Measurements from ENCODE around the gene MYH10. TPM values are rescaled to one million over a fixed set of nuclear protein-coding genes. Genes with fewer than 3 reads are reported as not detected.

The MYH10 gene
- polyA plus RNA-seq, 1 donor from 2014 or later = 61.1 TPM

DNA sequence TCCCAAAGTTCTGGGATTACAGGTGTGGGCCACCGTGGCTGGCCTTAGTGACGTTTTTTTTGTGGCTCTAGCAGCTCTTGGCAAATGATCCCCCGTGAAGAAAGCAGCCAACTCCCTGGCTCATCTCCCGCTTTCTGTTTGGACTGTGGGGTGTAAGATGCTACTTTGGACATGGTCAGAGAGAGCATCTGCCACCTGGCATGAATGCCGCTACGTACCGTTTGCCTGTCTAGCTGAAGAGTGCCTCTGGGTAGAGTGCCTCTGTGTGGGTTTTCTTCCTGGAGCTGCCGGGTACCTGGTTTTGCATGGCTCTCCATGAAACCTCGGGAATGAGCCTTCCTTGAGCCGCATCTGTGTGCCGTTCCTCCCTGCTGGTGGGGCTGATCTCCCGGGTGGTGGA lies 160.6 kb downstream of the MYH10 start:
- Histone ChIP-seq H3K36me3 (ENCODE audit: insufficient read depth, low read length) (peaks cover 9% of the 10 kb centered on the region), H3K79me2 (replicated peaks; ENCODE audit: insufficient read depth, low read length) (no peaks in the 10 kb centered on the region), H3K27ac (ENCODE audit: low read length) (no peak overlapping the region), H2AFZ (ENCODE audit: low read depth, low read length) (no peak overlapping the region), H3K9me3 (ENCODE audit: low read length) (no peaks in the 10 kb centered on the region), H4K20me1 (ENCODE audit: insufficient read depth) (no peaks in the 10 kb centered on the region), H3K9ac (ENCODE audit: low read length) (no peak overlapping the region), H3K27me3 (ENCODE audit: insufficient read depth, low read depth, low read length) (no peaks in the 10 kb centered on the region), H3K9me2 (ENCODE audit: insufficient read depth, low read length) (no peaks in the 10 kb centered on the region), H3F3A (ENCODE audit: insufficient read depth, low read length, poor library complexity, severe bottlenecking) (no peaks in the 10 kb centered on the region), H3K4me2 (ENCODE audit: low read length) (no peak overlapping the region), H3K4me3 (ENCODE audit: low read length) (no peak overlapping the region)
- TF ChIP-seq MXI1 (conservative IDR thresholded peaks at IDR 0.05; ENCODE audit: poor library complexity, severe bottlenecking) (no peak), POLR2AphosphoS5 (IDR thresholded peaks at IDR 0.05) (no peak), EZH2 (IDR thresholded peaks at IDR 0.05; ENCODE audit: borderline replicate concordance, insufficient read depth, low read length, poor library complexity, severe bottlenecking) (no peak), CTCF (IDR thresholded peaks at IDR 0.05; ENCODE audit: poor library complexity, severe bottlenecking) (no peak), EP300 (conservative IDR thresholded peaks at IDR 0.05; ENCODE audit: poor library complexity, severe bottlenecking) (no peak), SMC3 (conservative IDR thresholded peaks at IDR 0.05; ENCODE audit: poor library complexity) (no peak), TAF1 (IDR thresholded peaks at IDR 0.05; ENCODE audit: low read depth) (no peak), RAD21 (conservative IDR thresholded peaks at IDR 0.05) (no peak)
- TF ChIP-seq, protein P1, sequence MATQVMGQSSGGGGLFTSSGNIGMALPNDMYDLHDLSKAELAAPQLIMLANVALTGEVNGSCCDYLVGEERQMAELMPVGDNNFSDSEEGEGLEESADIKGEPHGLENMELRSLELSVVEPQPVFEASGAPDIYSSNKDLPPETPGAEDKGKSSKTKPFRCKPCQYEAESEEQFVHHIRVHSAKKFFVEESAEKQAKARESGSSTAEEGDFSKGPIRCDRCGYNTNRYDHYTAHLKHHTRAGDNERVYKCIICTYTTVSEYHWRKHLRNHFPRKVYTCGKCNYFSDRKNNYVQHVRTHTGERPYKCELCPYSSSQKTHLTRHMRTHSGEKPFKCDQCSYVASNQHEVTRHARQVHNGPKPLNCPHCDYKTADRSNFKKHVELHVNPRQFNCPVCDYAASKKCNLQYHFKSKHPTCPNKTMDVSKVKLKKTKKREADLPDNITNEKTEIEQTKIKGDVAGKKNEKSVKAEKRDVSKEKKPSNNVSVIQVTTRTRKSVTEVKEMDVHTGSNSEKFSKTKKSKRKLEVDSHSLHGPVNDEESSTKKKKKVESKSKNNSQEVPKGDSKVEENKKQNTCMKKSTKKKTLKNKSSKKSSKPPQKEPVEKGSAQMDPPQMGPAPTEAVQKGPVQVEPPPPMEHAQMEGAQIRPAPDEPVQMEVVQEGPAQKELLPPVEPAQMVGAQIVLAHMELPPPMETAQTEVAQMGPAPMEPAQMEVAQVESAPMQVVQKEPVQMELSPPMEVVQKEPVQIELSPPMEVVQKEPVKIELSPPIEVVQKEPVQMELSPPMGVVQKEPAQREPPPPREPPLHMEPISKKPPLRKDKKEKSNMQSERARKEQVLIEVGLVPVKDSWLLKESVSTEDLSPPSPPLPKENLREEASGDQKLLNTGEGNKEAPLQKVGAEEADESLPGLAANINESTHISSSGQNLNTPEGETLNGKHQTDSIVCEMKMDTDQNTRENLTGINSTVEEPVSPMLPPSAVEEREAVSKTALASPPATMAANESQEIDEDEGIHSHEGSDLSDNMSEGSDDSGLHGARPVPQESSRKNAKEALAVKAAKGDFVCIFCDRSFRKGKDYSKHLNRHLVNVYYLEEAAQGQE (IDR thresholded peaks at IDR 0.05; ENCODE audit: borderline replicate concordance) = no peak

DNA sequence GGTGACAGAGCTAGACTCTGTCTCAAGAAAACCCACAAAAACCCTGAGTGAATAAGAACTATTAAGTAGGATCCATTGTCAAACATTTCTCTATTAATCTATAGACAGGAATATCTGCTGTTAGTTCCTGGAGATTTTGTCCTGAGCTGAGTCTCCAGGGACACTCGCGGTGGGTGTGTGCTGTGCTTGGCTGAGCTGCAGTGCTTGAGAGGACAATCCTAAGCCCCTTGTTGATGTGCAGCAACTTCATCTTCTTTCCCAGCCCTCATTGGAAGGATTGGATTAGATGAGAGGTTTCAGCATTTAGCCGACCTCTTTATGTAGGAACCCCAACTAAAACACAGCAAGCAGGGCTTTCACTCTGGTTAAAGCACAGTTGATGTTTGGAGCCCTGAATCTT lies 161.5 kb downstream of the MYH10 start:
- no peak for TF ChIP-seq CTCF (IDR thresholded peaks at IDR 0.05; ENCODE audit: poor library complexity, severe bottlenecking)
- no peaks in the 10 kb centered on the region for H3K79me2 ChIP-seq (replicated peaks; ENCODE audit: insufficient read depth, low read length)
- H4K20me1 ChIP-seq (ENCODE audit: insufficient read depth) = no peaks in the 10 kb centered on the region

More for the DNA sequence above, 161.5 kb downstream of the MYH10 start:
- Histone ChIP-seq H3K27ac (ENCODE audit: low read length) (no peak overlapping the region), H3K9me3 (ENCODE audit: low read length) (no peaks in the 10 kb centered on the region), H3K4me3 (ENCODE audit: low read length) (no peak overlapping the region), H3F3A (ENCODE audit: insufficient read depth, low read length, poor library complexity, severe bottlenecking) (no peaks in the 10 kb centered on the region), H3K27me3 (ENCODE audit: insufficient read depth, low read depth, low read length) (no peaks in the 10 kb centered on the region), H3K4me2 (ENCODE audit: low read length) (no peak overlapping the region), H3K9ac (ENCODE audit: low read length) (no peak overlapping the region), H3K36me3 (ENCODE audit: insufficient read depth, low read length) (peaks cover 6% of the 10 kb centered on the region), H3K9me2 (ENCODE audit: insufficient read depth, low read length) (no peaks in the 10 kb centered on the region), H2AFZ (ENCODE audit: low read depth, low read length) (no peak overlapping the region)

Measured in neural cell (in vitro differentiated cells).